Activated CD8-positive, alpha-beta memory T cell treated with anti-CD3 and anti-CD28 coated beads, Interleukin-2, amount 50 U/mL, for 48 hours (primary cell): Measurements from ENCODE around the gene PLAAT3.

ENCODE experiments used
- DNase-seq: peaks from one replicate; pipeline ENCODE4 v3.0.0-alpha.2; 2020

Gene PLAAT3

DNA sequence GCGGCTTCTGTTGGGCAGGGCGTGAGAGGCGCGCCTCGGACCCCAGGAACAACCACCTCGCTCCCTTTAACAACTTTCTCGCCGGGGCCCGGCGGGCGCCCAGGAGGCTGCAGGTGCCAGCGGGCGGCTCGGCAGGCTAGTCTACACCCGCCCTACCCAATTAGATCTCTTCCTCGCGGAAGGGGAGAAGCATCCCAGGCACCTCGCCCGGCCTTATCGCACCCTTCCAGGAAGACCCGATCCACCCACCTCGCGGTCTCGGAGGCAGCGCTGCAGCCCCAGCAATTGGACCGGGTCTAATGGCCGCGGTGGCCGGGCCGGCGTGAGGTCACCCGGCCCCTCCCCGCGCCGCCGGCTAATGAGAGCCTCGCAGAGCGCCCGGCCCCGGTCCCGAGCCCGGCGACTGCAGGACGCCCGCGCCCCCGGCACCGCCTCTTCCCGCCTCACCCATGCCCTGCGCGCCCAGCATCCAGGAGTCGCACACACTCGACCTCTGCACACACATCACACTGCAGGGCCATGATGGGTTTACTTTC, at the start of gene PLAAT3:
PLAAT3 (minus strand) TSS at position 298 of the 536 bp plus-strand sequence. CDS start 419 bp downstream, outside the sequence.
- DNase-seq, result peak; percentile 69

DNA sequence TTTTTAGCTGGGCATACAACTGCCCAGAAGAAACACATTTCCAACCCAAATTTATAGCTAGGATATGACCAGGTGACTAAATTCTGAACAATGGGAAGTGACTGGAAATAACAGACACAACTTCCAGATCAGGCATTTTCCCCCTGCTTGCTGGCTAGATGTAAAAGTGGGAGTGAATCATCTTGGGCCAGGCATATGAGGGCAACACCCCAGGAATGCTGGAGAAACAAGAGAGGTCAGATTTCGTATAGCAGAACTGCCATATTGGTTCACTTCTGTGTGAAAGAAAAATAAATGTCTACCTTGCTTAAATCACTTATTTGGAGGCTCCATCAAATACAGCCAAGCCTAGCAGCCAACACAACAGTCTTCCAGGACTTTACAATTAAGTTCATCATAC, 49.6 kb upstream of the PLAAT3 start:
- DNase-seq, result no peak

DNA sequence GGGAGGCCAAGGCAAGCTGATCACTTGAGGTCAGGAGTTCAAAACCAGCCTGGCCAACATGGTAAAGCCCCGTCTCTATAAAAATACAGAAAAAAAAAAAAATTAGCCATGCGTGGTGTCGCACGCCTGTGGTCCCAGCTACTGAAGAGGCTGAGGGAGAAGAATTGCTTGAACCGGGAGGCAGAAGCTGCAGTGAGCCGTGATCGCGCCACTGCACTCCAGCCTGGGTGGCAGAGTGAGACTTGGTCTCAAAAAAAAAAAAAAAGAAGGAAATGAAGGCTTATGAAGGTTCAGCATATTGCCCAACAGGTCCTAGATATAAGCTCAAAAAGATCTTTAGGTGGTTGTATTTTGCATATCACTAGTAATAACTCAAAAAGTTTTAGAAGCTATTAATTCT, 46.7 kb upstream of the PLAAT3 start:
- no peak for DNase-seq

- DNase-seq, result no peak
Measured at GRCh38 chr11:63652671-63653070, 38.4 kb upstream of the PLAAT3 start.

DNA sequence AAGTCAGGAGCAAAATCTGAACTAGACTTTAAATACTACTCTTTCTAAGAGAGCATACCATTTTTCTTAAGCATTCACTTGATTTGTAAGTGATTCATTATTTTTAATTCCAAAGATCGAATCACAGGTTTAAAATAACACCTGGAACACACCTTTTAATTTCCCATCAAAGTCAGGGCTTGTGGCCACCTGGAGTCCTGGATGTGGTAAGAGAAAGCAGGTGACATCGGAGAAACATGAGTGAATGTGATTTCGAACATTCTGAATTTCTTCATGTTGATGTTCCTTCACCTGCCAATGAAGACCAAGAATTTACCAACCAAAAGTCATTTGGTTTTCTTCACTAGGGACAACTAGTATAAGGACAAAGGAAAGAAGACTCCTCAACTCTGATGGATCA, 29.0 kb upstream of the PLAAT3 start:
- no peak for DNase-seq

DNA sequence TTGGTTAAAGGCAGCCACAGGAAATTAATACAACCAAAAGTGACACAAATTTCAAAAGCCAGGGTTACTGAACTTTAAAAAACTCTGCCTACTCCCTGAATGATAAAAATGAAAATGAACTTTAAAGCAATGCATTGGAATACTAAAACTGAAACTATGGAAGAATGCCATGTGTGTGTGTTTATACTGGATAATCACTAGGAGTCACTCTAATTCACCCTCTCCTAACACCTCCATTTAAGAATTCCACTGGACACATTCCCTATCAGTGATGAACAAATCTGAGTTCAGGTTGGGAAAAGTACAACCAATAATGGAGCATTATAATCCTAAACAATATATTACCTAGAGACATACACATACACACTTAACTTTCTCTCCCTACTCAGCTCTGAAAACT, 27.5 kb upstream of the PLAAT3 start:
- no peak for DNase-seq

GRCh38 chr11:63639199-63639832, 25.1 kb upstream of the PLAAT3 start:
- DNase-seq, result no peak

- DNase-seq, result peak; percentile 29
Measured at GRCh38 chr11:63638436-63638835, 24.2 kb upstream of the PLAAT3 start.

- DNase-seq, result peak; percentile 70
Measured at GRCh38 chr11:63635762-63636465, 21.7 kb upstream of the PLAAT3 start.

- DNase-seq, result no peak
Measured at GRCh38 chr11:63629426-63629825, 15.2 kb upstream of the PLAAT3 start.

DNA sequence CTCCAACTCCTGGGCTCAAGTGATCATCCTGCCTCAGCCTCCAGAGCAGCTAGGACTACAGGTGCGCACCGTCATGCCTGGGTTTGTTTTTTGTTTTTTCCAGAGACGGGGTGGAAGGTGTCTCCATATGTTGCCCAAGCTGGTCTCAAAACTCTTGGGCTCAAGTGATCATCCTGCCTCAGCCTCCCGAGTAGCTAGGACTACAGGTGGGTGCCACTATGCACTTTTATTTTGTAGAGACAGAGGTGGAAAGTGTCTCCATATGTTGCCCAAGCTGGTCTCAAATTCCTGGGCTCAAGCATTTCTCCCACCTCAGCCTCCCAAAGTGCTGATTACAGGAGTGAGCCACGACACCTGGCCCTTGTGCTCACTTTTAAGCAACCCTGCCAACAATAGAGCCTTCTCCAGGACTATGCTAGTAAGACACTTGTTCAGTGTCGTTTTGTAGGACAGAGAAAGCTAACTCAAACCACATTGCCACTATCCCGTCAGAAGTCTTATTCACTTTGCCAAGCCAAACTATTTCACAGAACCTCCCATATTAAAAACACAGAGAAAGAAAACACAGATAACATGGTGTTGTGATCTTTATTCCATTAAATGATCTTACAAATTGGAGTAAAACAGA, 9.4 kb upstream of the PLAAT3 start:
- peak; percentile 38 for DNase-seq

DNA sequence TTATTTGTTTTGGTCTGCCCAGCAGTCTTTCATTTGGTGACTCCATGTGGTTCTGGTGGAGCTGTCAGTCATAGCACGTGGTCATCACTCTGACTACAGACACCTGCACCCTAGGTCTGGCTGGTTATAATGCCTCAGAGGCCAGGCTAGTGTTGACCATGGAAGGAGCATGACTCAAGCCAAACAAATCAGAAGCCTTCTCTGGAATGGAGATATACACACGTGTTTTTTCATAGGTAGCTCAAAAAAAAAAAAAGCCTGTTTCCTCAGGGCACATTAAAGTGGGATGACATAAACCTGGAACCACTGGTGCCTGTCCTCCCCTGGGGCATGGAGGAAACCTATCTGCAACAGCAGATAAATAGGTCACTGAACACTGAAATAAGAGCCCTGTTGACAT, 8.1 kb upstream of the PLAAT3 start:
- DNase-seq, result peak; percentile 6

GRCh38 chr11:63621071-63621470, 6.8 kb upstream of the PLAAT3 start:
- DNase-seq, result peak; percentile 17

- peak; percentile 20 for DNase-seq
Measured at GRCh38 chr11:63619967-63620366, 5.7 kb upstream of the PLAAT3 start.

DNA sequence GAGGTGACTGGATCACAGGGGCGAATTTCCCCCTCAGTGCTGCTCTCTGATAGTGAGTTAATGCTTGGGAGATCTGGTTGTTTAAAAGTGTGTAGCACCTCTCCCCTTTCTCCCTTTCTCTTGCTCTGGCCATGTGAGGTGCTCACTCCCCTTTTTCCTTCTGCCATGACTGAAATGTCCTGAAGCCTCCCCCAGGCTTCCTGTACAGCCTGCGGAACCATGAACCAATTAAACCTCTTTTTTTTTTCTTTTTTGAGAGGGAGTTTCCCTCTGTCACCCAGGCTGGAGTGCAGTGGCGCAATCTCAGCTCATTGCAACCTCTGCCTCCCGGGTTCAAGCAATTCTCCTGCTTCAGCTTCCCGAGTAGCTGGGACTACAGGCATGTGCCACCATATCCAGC, 3.5 kb upstream of the PLAAT3 start:
- DNase-seq, result peak; percentile 7

GRCh38 chr11:63616953-63617352, 2.7 kb upstream of the PLAAT3 start:
- no peak for DNase-seq

- no peak for DNase-seq
Measured at GRCh38 chr11:63613517-63614135, 607 bp downstream of the PLAAT3 start.

DNA sequence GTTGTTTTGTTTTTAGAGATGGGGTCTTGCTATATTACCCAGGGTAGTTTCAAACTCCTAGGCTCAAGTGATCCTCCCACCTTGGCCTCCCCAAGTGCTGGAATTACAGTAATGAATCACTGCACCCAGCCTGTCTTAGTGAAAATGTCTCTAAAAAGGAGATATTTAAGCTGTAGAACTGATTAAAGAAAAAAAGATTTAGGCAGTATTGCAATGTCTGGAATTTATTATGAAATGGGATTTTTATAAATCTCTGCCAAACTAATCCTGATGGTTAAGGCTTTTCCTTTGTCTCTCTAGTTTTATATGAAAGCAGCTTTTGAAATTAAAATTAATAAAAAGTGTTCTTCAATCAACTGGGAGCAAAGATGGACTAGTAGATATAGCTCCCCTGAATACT, 2.1 kb downstream of the PLAAT3 start:
- DNase-seq, result no peak

DNA sequence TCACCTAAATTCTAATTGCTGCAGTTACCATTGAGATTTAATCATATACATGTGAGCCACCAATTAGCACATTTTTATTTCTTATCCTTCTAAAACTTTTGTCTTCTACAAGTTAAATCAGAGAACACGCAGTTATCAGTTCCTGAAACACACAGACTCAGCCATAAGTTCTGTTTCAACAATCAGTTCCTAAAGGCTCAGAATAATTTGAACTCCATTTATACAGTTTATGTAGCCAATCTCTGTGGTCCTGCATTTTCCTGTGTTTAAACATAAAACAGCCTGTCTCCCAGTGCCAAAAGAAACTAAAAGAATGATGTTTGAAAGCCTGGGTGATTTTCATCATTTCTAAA, 2.9 kb downstream of the PLAAT3 start:
- DNase-seq, result no peak

DNA sequence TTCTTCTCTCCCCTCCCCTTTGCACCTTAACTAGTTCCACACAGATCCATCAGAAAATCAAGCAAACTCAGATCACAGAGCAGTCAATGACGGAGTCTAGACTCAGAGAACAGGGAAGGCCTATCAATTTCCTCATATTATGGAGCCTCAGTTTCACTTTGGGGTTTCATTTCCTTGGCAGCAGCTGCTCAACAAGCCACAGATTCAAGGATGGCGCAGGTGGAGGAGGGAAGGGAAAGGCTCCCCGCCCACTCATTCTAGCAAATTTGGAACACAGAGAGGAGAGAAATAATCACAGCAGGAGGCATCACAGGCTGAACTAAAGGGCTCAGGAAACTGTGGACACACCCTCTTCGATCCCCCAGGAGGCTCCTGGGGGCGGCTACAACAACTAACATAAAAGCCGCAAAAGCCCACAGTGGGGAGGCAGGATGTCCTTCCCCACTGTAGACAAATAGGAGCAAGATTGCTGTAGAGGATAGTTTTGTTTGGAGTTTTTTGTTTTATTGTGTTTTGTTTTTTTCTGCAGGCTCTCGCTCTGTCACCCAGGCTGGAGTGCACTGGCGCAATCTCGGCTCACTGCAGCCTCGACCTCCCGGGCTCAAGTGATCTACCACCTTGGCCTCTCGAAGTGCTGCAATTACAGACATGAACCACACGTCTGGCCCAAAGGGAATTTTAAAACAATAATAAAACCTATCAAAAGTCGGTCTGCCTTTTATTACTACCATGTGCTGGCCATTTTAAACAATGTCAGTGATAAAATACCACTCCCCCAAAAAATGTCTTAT, 3.4 kb downstream of the PLAAT3 start:
- DNase-seq, result peak; percentile 41

DNA sequence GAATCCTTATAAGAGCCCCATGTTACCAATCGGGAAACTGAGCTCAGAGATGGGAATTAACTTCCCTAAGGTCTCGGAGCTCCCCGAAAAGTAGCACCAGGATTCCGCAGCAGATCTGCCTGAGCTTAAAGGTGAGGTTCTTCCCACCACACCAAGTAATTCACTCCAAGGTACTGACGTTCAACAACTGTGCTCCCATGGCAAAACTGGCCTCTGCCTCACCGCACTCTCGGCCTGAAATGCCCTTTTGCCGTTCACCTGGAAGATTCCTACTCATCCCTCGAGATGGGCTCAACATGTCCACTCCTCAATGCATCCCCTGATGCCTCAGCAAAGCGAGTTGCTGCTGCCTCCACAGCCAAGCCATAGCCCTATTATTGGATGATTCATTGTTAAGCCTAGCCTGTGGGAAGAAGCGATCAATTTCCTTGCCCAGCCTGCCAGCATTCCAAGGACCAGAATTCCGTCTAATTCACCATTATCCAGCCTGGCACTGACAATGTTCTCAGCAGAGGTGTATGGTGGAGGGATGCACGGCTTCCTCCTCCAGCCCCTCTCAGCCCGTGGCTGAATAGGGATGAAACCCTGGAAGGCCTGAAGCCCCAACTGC, 4.2 kb downstream of the PLAAT3 start:
- peak; percentile 44 for DNase-seq

DNA sequence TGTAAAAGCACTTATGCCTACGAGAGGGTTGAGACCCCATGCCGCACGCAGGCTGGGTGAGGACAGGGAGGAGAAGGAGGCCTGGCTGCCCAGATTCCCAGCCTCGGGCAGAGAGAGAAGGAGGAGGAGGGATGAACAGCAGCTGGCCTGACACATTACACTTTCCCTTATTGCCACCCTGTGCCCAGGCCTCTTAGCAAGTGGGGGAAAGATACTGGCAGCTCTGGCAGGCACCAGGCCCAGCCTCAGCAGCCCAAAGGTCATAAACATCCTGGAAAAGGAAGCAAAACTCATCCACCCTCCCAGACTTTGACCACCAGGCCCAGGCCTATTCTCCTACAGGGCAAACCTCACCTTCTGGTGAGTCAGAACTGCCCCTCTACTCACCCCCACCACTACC, 4.7 kb downstream of the PLAAT3 start:
- DNase-seq, result peak; percentile 48
